ENCODE results near the gene INHBE.

DNA sequence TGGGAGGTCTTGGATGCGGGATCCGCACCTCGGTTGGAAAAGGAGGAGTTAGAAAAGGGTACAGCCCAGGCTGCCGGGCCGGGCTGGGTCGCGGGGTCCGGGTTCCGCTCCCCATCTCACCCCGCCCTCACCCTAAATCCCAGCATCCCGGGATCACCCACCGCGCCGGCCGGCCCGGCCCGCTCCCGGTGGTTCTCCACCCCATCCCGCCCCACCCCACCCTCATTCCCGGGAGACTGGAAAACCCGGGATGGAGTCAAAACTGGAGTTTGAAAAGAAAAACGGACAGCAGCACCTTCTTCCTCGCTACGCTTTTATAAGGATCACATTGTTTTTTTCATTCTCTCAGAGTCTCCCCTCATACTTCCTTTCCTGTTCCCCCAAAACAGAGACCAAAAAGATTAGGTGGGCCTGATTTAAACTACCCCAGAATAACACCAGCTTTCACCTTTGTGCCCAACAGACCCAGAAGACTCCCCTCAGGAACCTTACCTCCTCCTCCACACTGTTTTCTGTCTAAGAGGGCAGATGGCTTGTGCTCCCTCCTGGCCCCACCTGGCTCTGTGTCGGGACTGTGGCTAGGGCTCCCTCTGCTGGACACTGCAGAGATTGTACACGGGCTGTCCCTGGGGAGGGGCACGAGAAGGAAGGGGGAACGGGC, 7.3 kb downstream of the INHBE start:
- TF ChIP-seq, protein P1, sequence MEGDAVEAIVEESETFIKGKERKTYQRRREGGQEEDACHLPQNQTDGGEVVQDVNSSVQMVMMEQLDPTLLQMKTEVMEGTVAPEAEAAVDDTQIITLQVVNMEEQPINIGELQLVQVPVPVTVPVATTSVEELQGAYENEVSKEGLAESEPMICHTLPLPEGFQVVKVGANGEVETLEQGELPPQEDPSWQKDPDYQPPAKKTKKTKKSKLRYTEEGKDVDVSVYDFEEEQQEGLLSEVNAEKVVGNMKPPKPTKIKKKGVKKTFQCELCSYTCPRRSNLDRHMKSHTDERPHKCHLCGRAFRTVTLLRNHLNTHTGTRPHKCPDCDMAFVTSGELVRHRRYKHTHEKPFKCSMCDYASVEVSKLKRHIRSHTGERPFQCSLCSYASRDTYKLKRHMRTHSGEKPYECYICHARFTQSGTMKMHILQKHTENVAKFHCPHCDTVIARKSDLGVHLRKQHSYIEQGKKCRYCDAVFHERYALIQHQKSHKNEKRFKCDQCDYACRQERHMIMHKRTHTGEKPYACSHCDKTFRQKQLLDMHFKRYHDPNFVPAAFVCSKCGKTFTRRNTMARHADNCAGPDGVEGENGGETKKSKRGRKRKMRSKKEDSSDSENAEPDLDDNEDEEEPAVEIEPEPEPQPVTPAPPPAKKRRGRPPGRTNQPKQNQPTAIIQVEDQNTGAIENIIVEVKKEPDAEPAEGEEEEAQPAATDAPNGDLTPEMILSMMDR (IDR thresholded peaks at IDR 0.05 in 4 of 5, conservative IDR thresholded peaks at IDR 0.05 in 1 of 5) = peak; percentile 93 to 95 (median 95)
- TF ChIP-seq POLR2A (IDR thresholded peaks at IDR 0.05) = peak; percentile 7 to 29

Data from gastrocnemius medialis (tissue), 4 donors.